ENCODE data around the gene HK1. TPM values are rescaled to one million over a fixed set of nuclear protein-coding genes. Genes with fewer than 3 reads are reported as not detected.

HK1 gene
- total and polyA plus RNA-seq, 2 of the 13 experiments (the other 11 are each of a cell fraction or from before 2014, with no cell fraction given): 0.29 to 1.5 TPM

- no peak for TF ChIP-seq THAP8 (CRISPR knock-in tag; IDR thresholded peaks at IDR 0.05; ENCODE audit: borderline replicate concordance)
- no peak for TF ChIP-seq ARID2 (CRISPR knock-in tag; IDR thresholded peaks at IDR 0.05; ENCODE audit: borderline replicate concordance)
- no peak for TF ChIP-seq KDM3A (CRISPR knock-in tag; IDR thresholded peaks at IDR 0.05; ENCODE audit: low read depth)
- TF ChIP-seq NR2F6 (IDR thresholded peaks at IDR 0.05): no peak
- TF ChIP-seq NR2F6 (CRISPR knock-in tag; IDR thresholded peaks at IDR 0.05): no peak
- TF ChIP-seq IRF1 (CRISPR knock-in tag; IDR thresholded peaks at IDR 0.05; ENCODE audit: low read depth): no peak
Measured at GRCh38 chr10:69278446-69278963, at the start of gene HK1 (continued).

GRCh38 chr10:69229616-69229916, 48.7 kb upstream of the HK1 start:
- no TSS peak for BruUV-seq (replicated peaks)
- FAIRE-seq (no peak), ATAC-seq (no peak), DNase-seq (ENCODE audit: low spot score) (no peak)
- no peak overlapping the region for H3K9ac ChIP-seq (ENCODE audit: insufficient read depth, low read depth, low read length)
- no peaks in the 10 kb centered on the region for H3K79me2 ChIP-seq (ENCODE audit: insufficient read depth, low read length)
- no peaks in the 10 kb centered on the region for H4K20me1 ChIP-seq (ENCODE audit: insufficient read depth, low read length)
- CTCF ChIA-PET (ENCODE audit: low intra/inter-chr PET ratio, low total read pairs): no interaction called here
- in situ Hi-C loops (cut with HindIII; ENCODE audit: extremely low pct_ligation_motif_present, low pct_unique_long_range_greater_than_20kb): no loop called here
- WGBS (ENCODE audit: low lambda C conversion rate): 86% methylated on average over 8 of the region's 8 CpGs
- H3K27me3 ChIP-seq (ENCODE audit: control insufficient read depth in 1 of 2, insufficient read depth in 2 of 2, low read length in 2 of 2): no peaks in the 10 kb centered on the region
- H3K9me3 ChIP-seq (ENCODE audit: low read length): no peaks in the 10 kb centered on the region
- peak overlapping the region; percentile 50 for H3K4me2 ChIP-seq (ENCODE audit: low read depth, low read length)
- POLR2A ChIA-PET: interaction anchor here (1.0 to 1.5 kb wide), 2 partner anchors 9 to 50 kb away, joined by 3 to 12 read pairs; partner anchors contain the start of genes HKDC1 and SUPV3L1
- intact Hi-C loops (cut with micrococcal nuclease; ENCODE audit: unreplicated experiment): no loop called here
- H3K4me1 ChIP-seq (ENCODE audit: insufficient read depth, low read length): peaks cover 37% of the 10 kb centered on the region
- H2AFZ ChIP-seq (ENCODE audit: low read length): no peak overlapping the region
- peak overlapping the region; percentile 62 for H3K27ac ChIP-seq (ENCODE audit: extremely low read length, insufficient read depth, low read length)
- H3K36me3 ChIP-seq (replicated peaks in 1 of 2; ENCODE audit: control insufficient read depth in 1 of 2, insufficient read depth in 2 of 2, low read length in 2 of 2): no peaks in the 10 kb centered on the region; a peak in 3 of 5 replicates
- peak overlapping the region in 1 of 3 experiments; percentile 28; a peak in 1 of 6 replicates for H3K4me3 ChIP-seq (replicated peaks in 1 of 3; ENCODE audit: insufficient read depth in 1 of 3, low read depth in 2 of 3, low read length in 3 of 3)
- TF ChIP-seq MTF1 (CRISPR knock-in tag; IDR thresholded peaks at IDR 0.05) (no peak), ZNF501 (CRISPR knock-in tag; IDR thresholded peaks at IDR 0.05) (0 out of 2 replicates have a peak, but pooled peaks have one; percentile 11), ZNF589 (CRISPR knock-in tag; conservative IDR thresholded peaks at IDR 0.05) (no peak), ZFX (CRISPR knock-in tag; IDR thresholded peaks at IDR 0.05; ENCODE audit: low read depth) (no peak), ZNF12 (CRISPR knock-in tag; IDR thresholded peaks at IDR 0.05) (no peak), ZNF580 (CRISPR knock-in tag; IDR thresholded peaks at IDR 0.05; ENCODE audit: borderline replicate concordance, low read depth) (no peak), PLSCR1 (CRISPR knock-in tag; IDR thresholded peaks at IDR 0.05; ENCODE audit: borderline replicate concordance) (no peak), SP2 (CRISPR knock-in tag; IDR thresholded peaks at IDR 0.05) (no peak), SALL1 (CRISPR knock-in tag; IDR thresholded peaks at IDR 0.05) (0 out of 2 replicates have a peak, but pooled peaks have one; percentile 2), ZNF687 (CRISPR knock-in tag; IDR thresholded peaks at IDR 0.05) (peak; percentile 40; the same call in 1 of the 2 replicates), POLR2A (IDR thresholded peaks at IDR 0.05; ENCODE audit: insufficient read depth in 1 of 2, low read depth in 2 of 2, low read length in 2 of 2) (0 out of 4 replicates have a peak, but pooled peaks of 1 of the 2 experiments have one; percentile 26), ZMYM4 (CRISPR knock-in tag; IDR thresholded peaks at IDR 0.05) (no peak), ZNF17 (CRISPR knock-in tag; IDR thresholded peaks at IDR 0.05) (no peak)

Measured in HepG2 (cell line).